M059J (cell line): Measurements from ENCODE around the gene DOCK8. TPM values are rescaled to one million over a fixed set of nuclear protein-coding genes. Genes with fewer than 3 reads are reported as not detected.

Source experiments
- DNase-seq: peaks from one replicate; pipeline ENCODE4 v3.0.0-alpha.2; 2012; ENCODE audit warnings: low read depth
- total RNA-seq: library from RNA; depleted of rRNA; stranded (reverse); fragments of >200 nt; shearing (Covaris generic); gene quantifications from 2 replicates; pipeline ENCODE4 v1.2.3, GENCODE V29; 2014

Gene DOCK8
- total RNA-seq, 1 experiment from 2014 or later = 0.49 TPM

GRCh38 chr9:459491-460444 is 245.1 kb downstream of the DOCK8 start:
- no peak for DNase-seq

GRCh38 chr9:462121-462520 is 247.5 kb downstream of the DOCK8 start:
- no peak for DNase-seq

DNA sequence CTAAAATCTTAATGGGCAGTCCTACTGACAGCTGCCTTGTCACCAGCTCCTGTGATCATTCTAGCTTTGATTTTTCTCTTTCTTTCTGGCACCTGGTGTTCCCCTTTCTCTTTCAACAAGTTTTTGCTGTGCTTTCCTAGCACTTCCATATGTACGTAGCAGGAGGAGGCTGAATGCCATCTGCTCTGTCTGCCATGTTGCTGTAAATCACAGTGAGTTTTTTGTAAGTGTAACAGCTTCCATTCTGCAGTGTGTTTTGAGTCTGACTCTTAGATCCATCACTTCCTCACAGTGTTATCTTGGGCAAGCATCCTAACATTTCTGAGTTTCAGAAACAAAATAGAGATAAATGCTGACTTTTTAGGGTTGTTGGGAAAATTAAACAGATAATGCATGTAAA is 247.9 kb downstream of the DOCK8 start:
- DNase-seq = no peak

GRCh38 chr9:463455-464171 is 248.9 kb downstream of the DOCK8 start:
- DNase-seq = peak; percentile 53

DNA sequence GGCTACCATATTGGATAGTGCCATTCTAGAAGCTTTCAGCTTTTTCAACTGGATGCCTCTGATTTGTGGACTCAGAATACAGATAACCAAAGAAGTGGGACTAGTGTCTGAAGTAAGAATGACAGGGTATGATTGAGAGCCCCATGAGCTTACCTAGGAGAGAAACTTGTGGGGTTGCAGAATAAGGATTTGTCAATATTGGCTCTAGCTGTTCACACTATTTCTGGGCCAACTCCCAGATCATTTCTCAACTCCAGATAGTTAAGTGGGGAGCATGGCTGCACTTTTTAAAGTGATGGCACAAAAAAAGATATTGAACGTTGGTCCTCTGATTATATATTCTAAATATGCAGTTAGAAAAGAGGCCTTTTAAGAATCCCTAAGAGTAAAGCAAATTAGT is 252.1 kb downstream of the DOCK8 start:
- no peak for DNase-seq

DNA sequence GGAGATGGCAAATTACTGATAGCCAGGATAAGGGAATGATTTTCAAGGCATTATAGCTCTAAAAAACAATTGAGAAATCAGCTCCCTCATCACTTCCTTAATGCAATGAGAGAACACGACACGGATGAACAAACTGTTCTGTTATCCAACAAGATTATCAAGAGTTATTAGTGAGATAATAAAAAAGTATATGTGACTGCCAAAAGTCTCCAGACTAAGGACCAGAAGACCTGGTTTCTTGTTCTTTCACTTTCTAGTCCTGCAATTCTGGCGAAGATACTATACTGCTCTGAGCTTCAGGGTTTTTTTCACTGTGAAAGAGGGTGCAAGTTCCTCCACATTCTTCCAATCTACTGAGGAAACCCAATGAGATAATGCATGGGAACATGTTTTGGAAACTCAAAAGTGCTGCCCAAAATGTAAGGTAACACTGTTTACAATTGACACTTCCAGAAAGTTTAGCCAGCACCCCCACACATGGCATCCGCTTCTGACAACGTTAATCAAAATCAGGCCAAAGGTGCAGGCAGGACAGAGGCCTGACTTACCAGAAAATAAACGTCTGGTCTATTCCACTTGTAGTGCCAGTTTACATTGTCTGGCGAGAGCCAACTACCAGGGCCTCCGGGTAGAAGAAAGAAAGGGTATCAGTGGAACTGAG is 254.2 kb downstream of the DOCK8 start:
- DNase-seq = peak; percentile 22

DNA sequence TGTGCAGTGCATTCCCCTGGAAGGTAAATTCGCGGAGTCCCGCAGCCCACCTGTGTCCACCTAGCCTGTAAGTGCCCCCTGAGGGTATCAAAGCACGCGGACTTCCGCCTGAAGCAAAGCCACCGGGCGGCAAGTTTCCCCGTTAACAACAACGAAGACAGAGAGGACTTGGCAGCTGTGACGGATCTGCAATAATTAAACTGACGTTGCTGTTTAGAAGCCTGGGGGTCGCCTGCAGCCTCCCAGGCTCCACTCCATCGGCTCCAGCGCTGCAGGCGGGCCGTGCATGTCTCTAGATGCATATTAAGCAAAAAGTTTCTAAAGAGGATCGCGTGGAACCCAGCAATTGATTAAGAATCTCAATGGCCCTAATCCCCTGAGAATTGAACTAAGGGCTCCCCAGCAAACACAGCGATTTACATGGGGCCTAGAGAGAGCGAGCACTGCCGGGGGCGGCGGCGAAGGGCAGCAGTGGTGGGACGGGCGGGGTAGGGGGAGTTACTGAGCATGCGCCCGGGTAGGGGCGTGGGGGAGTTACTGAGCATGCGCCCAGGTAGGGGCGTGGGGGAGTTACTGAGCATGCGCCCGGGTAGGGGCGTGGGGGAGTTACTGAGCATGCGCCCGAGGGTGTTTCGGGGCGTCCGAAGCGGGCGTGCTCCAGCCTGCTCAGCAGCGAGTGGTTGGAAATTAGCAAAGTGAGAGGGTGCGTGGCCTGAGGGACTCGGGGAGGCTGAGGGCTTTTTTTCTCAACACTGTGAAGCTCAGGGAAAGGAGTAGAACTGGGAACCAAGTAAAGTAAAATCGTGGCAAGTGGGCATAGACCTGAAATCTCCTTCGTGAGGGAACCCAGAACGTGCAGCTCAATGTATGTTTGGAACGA is 255.2 kb downstream of the DOCK8 start:
- peak; percentile 85 for DNase-seq

DNA sequence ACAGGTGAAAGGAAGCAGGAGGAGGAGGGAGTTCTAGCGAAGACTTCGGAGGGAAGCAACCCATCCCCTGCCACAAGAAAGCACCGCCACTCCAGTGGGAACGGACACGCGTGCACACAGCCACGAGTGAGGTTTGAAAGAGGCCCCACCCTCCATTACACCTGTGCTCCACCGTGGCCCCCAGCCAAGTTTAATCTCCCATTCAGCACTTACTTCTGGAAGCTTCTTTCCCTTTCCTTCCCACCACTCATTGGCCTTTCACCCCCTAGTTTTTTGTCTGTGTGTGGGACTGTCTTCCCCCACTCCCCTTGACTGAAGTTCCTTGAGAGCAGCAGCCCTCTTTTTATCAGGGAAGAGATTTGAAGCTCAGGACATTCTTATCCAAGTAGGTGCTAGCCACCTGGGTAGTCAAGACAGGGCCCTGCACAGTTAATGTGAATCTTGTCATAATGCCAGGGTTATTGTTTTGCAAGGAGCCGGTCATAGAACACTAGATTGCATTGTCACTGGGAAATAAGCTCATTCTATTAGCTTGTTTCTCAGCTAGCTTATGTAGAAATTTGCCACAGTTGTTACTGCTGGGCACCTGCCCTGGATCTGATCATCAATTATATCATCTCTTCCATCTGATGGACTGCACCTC is 256.0 kb downstream of the DOCK8 start:
- no peak for DNase-seq

- peak; percentile 24 for DNase-seq
Observed at GRCh38 chr9:471320-471719, 256.7 kb downstream of the DOCK8 start.

GRCh38 chr9:472479-473075 is 257.9 kb downstream of the DOCK8 start:
- DNase-seq = no peak

- DNase-seq = peak; percentile 16
Observed at GRCh38 chr9:477193-477592, 262.5 kb downstream of the DOCK8 start.

DNA sequence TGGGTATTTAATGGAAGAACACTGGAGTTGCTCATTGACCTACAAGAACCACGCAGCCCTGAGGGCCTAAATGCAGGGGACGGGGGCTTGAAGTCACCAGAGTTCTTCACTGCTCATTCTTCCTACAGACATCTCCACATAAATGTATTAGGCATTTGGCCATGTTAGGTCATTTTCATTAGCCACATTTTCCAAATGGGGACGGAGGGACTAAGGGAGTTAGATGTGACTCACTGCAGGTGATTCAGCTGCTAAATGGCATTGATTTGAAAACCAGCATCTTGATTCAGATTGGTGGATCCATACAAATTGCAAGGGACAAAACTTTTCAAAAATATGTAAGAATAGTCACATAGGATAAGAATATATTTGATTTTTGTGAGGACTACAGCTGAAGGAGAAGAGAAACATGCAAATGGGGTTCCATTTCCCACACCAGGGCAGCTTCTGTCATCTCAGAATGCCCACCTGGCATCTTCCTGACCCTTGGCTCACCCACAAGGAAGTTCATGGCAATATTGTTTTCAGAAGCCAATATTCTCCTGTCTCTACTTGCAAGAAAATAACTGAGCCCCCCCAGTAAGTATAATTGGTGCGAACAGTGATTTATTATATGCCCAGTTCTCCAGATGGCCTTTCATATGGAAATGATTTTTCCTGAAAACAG is 264.8 kb downstream of the DOCK8 start:
- DNase-seq = peak; percentile 73

- peak; percentile 23 for DNase-seq
Observed at GRCh38 chr9:479971-480350, 265.3 kb downstream of the DOCK8 start.

GRCh38 chr9:482739-483138 is 268.1 kb downstream of the DOCK8 start:
- DNase-seq = no peak

- DNase-seq = no peak
Observed at GRCh38 chr9:486156-486555, 271.5 kb downstream of the DOCK8 start.

GRCh38 chr9:487429-487828 is 272.8 kb downstream of the DOCK8 start:
- no peak for DNase-seq

DNA sequence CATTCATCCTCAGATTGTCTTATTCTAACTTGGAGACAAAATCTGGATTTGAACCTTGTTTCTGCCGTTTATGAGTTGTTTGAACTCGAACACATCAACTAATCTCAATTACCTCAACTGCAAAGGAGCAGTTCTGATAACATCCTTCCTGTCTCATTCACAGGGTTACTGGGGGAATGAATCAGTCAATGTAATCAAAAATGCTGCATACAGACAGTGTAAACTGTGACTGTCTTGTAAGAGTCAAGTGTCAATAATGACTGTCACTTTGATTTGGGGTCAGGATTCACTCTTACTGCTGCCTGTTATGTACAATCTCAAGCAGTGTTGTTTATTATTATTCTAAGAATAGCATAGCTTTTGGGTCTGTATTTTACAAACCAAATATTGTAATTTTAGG is 273.8 kb downstream of the DOCK8 start:
- no peak for DNase-seq

- peak; percentile 34 for DNase-seq
Observed at GRCh38 chr9:489198-490197, 274.8 kb downstream of the DOCK8 start.

- no peak for DNase-seq
Observed at GRCh38 chr9:494764-495163, 280.1 kb downstream of the DOCK8 start.
